ENCODE results near the gene HAL.

HAL gene

DNA sequence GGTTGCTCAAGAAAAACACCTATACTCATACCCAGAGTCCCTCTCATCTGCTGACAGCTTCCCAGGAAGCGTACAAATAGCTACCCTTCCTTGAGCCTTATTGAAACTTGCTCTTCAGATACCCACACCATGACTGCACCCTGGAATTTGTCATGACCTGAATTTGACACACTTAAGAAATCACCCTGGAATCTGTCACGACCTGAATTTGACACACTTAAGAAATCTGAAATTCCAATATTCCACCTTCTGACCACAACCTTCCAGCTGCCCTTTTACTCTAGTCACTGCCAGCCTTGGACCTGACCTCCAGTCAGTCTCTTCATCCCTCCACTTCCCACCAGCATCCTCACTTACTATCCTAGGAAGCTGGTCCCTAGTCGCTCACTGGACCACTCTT is 1.1 kb upstream of the HAL start:
- no peaks in the 10 kb centered on the region for H4K20me1 ChIP-seq (ENCODE audit: insufficient read depth, low read length)
- no peaks in the 10 kb centered on the region for H3K27me3 ChIP-seq (replicated peaks; ENCODE audit: insufficient read depth, low read length)
- no peaks in the 10 kb centered on the region for H3K36me3 ChIP-seq (replicated peaks; ENCODE audit: insufficient read depth, low read length)
- H3K27ac ChIP-seq (ENCODE audit: low read length), result no peak overlapping the region
- no peak overlapping the region for H3K4me2 ChIP-seq (ENCODE audit: low read depth, low read length)
- H3K4me3 ChIP-seq (ENCODE audit: low read length), result no peak overlapping the region
- no peaks in the 10 kb centered on the region for H3K9me3 ChIP-seq (replicated peaks; ENCODE audit: insufficient read depth, low read length)
- no peak for DNase-seq
- no peak overlapping the region for H3K9ac ChIP-seq (ENCODE audit: low read length)
- no peak overlapping the region for H2AFZ ChIP-seq (ENCODE audit: low read length)
- no peaks in the 10 kb centered on the region for H3F3A ChIP-seq (ENCODE audit: insufficient read depth, low read length)
- no peaks in the 10 kb centered on the region for H3K9me2 ChIP-seq (replicated peaks; ENCODE audit: insufficient read depth, low read length)
- H3K79me2 ChIP-seq (ENCODE audit: low read length), result no peaks in the 10 kb centered on the region
- H3K4me1 ChIP-seq (ENCODE audit: low read length), result no peaks in the 10 kb centered on the region
- no peak for TF ChIP-seq EZH2phosphoT487 (IDR thresholded peaks at IDR 0.05; ENCODE audit: low read length)
- TF ChIP-seq, protein P1, sequence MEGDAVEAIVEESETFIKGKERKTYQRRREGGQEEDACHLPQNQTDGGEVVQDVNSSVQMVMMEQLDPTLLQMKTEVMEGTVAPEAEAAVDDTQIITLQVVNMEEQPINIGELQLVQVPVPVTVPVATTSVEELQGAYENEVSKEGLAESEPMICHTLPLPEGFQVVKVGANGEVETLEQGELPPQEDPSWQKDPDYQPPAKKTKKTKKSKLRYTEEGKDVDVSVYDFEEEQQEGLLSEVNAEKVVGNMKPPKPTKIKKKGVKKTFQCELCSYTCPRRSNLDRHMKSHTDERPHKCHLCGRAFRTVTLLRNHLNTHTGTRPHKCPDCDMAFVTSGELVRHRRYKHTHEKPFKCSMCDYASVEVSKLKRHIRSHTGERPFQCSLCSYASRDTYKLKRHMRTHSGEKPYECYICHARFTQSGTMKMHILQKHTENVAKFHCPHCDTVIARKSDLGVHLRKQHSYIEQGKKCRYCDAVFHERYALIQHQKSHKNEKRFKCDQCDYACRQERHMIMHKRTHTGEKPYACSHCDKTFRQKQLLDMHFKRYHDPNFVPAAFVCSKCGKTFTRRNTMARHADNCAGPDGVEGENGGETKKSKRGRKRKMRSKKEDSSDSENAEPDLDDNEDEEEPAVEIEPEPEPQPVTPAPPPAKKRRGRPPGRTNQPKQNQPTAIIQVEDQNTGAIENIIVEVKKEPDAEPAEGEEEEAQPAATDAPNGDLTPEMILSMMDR (IDR thresholded peaks at IDR 0.05; ENCODE audit: low read length), result no peak
- no peak for TF ChIP-seq EZH2 (optimal IDR thresholded peaks at IDR 0.05; ENCODE audit: low read depth, low read length)

DNA sequence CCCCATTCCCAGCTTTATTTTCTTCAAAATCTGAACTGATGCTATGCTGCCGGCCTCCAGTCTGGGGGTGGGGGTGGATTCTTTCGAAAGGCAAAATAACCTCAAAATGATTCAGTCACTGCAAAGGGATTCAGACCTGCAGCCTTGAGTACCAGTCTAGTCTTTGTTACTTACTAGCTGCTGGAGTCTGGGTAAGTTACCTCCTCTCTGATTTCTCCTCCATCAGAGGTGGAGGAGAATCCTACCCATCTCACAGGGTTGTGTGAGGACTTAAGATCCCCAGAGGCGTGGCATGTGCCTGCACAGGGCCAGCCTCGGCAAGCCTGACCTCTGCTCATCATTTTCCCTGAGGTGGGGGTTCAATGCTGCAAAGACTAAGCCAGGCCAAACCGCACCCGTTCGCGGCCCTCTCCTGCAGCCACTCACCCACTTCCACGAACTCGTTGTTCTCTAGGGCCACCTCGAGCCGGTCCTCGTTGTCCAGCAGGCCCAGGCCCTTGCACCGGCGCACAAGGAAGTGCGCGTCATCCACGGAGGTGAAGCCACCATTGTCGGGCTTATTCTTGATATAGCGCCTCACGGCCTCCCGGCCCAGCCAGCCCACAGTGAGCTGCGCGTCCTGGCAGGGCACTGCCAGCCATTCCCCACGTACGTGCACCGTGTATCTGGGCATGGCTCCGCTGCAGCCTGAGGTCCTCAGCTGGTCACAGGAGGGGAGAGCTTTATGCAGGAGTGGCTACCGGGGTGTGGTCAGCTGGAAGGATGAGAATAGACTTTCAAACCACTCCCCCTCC is 709 bp downstream of the HAL start:
- no peak for DNase-seq
- Histone ChIP-seq H3K9me3 (replicated peaks; ENCODE audit: insufficient read depth, low read length) (no peaks in the 10 kb centered on the region), H3K79me2 (ENCODE audit: low read length) (no peaks in the 10 kb centered on the region), H3K9ac (ENCODE audit: low read length) (no peak overlapping the region), H3K4me2 (ENCODE audit: low read depth, low read length) (no peak overlapping the region), H2AFZ (ENCODE audit: low read length) (no peak overlapping the region), H4K20me1 (ENCODE audit: insufficient read depth, low read length) (no peaks in the 10 kb centered on the region), H3K27me3 (replicated peaks; ENCODE audit: insufficient read depth, low read length) (no peaks in the 10 kb centered on the region), H3K4me1 (ENCODE audit: low read length) (no peaks in the 10 kb centered on the region), H3F3A (ENCODE audit: insufficient read depth, low read length) (no peaks in the 10 kb centered on the region), H3K4me3 (ENCODE audit: low read length) (no peak overlapping the region), H3K9me2 (replicated peaks; ENCODE audit: insufficient read depth, low read length) (no peaks in the 10 kb centered on the region), H3K27ac (ENCODE audit: low read length) (no peak overlapping the region), H3K36me3 (replicated peaks; ENCODE audit: insufficient read depth, low read length) (no peaks in the 10 kb centered on the region)
- TF ChIP-seq, protein P1 (IDR thresholded peaks at IDR 0.05; ENCODE audit: low read length), result no peak
- TF ChIP-seq EZH2phosphoT487 (IDR thresholded peaks at IDR 0.05; ENCODE audit: low read length), result no peak
- no peak for TF ChIP-seq EZH2 (optimal IDR thresholded peaks at IDR 0.05; ENCODE audit: low read depth, low read length)

DNA sequence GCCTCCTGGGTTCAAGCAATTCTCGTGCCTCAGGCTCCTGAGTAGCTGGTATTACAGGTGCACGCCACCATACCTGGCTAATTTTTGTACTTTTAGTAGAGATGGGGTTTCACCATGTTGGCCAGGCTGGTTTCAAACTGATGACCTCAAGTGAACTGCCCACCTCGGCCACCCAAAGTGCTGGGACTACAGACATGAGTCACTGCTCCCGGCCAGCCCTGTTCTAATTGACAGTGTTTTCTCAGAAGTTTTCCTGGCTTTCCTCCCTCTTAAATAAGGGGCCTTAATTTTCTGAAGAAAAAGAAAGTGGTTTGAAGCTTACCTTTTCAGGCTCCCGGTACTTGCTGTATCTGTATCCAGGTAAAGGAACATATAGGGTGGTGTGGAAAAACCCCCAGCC is 1.7 kb downstream of the HAL start:
- Histone ChIP-seq H3K36me3 (replicated peaks; ENCODE audit: insufficient read depth, low read length) (no peaks in the 10 kb centered on the region), H2AFZ (ENCODE audit: low read length) (no peak overlapping the region), H3K4me1 (ENCODE audit: low read length) (no peaks in the 10 kb centered on the region), H3K27ac (ENCODE audit: low read length) (no peak overlapping the region), H3K4me2 (ENCODE audit: low read depth, low read length) (no peak overlapping the region), H3K9me3 (replicated peaks; ENCODE audit: insufficient read depth, low read length) (no peaks in the 10 kb centered on the region), H3F3A (ENCODE audit: insufficient read depth, low read length) (no peaks in the 10 kb centered on the region), H4K20me1 (ENCODE audit: insufficient read depth, low read length) (no peaks in the 10 kb centered on the region), H3K9me2 (replicated peaks; ENCODE audit: insufficient read depth, low read length) (no peaks in the 10 kb centered on the region), H3K4me3 (ENCODE audit: low read length) (no peak overlapping the region), H3K79me2 (ENCODE audit: low read length) (no peaks in the 10 kb centered on the region), H3K9ac (ENCODE audit: low read length) (no peak overlapping the region), H3K27me3 (replicated peaks; ENCODE audit: insufficient read depth, low read length) (no peaks in the 10 kb centered on the region)
- TF ChIP-seq, protein P1 (IDR thresholded peaks at IDR 0.05; ENCODE audit: low read length), result no peak
- TF ChIP-seq EZH2phosphoT487 (IDR thresholded peaks at IDR 0.05; ENCODE audit: low read length) (no peak), EZH2 (optimal IDR thresholded peaks at IDR 0.05; ENCODE audit: low read depth, low read length) (no peak)
- DNase-seq, result no peak
